ENCODE measurements around the gene MED8.

MED8 gene

GRCh38 chr1:43358121-43358745, 31.4 kb downstream of the MED8 start:
- no peak for DNase-seq

- no peak for DNase-seq
Measured at GRCh38 chr1:43357251-43357650, 32.3 kb downstream of the MED8 start.

- DNase-seq, result no peak
Measured at GRCh38 chr1:43354936-43355335, 34.7 kb downstream of the MED8 start.

- DNase-seq, result no peak
Measured at GRCh38 chr1:43354471-43354870, 35.1 kb downstream of the MED8 start.

- DNase-seq, result no peak
Measured at GRCh38 chr1:43352881-43353280, 36.7 kb downstream of the MED8 start.

GRCh38 chr1:43352351-43352705, 37.3 kb downstream of the MED8 start:
- no peak for DNase-seq

GRCh38 chr1:43351421-43352350, 37.9 kb downstream of the MED8 start:
- DNase-seq, result no peak

- no peak for DNase-seq
Measured at GRCh38 chr1:43350976-43351375, 38.6 kb downstream of the MED8 start.

- DNase-seq, result no peak
Measured at GRCh38 chr1:43349594-43350306, 39.9 kb downstream of the MED8 start.

- DNase-seq, result peak; percentile 85
Measured at GRCh38 chr1:43348809-43349593, 40.6 kb downstream of the MED8 start.

- no peak for DNase-seq
Measured at GRCh38 chr1:43348343-43348808, 41.2 kb downstream of the MED8 start.

GRCh38 chr1:43346636-43347035, 43.0 kb downstream of the MED8 start:
- no peak for DNase-seq

GRCh38 chr1:43345120-43345519, 44.5 kb downstream of the MED8 start:
- no peak for DNase-seq

- no peak for DNase-seq
Measured at GRCh38 chr1:43344267-43344850, 45.2 kb downstream of the MED8 start.

- DNase-seq, result no peak
Measured at GRCh38 chr1:43340559-43340958, 49.0 kb downstream of the MED8 start.

GRCh38 chr1:43339584-43340232, 49.9 kb downstream of the MED8 start:
- no peak for DNase-seq

- no peak for DNase-seq
Measured at GRCh38 chr1:43338001-43338400, 51.6 kb downstream of the MED8 start.

GRCh38 chr1:43337588-43337987, 52.0 kb downstream of the MED8 start, which contains the start of gene MPL:
Gene MPL, plus strand, starts transcription at chr1:43337818. Its CDS starts 31 bp downstream, at chr1:43337849.
- no peak for DNase-seq

GRCh38 chr1:43334453-43335205, 55.0 kb downstream of the MED8 start:
- DNase-seq, result no peak
